SIG-M5 (cell line): ENCODE data around the gene RNF212.

Experiments
- DNase-seq: peaks from one replicate; lab custom pipeline; 2025; lab: John Stamatoyannopoulos, UW

RNF212 gene

DNA sequence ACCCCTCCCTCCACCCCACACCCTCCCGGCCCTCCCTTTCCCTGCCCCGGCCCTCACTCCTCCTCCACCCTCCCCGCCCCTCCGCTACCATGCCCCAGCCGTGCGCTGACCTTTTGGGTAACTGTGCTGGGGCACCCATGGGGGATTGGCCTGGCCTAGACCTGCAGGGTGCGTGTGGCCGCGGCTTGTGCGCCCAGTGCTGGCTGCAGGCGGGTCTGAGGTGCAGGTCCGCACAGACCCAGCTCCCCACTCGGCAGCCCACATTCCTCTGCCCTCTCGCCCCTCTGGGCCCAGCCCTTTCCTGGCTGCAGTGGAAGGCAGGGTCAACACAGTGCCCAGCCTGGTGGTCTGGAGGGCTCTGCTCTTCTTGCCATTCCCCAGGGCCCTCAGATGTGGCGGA is 77.3 kb downstream of the RNF212 start:
- DNase-seq, result no peak

GRCh38 chr4:1035510-1035909 is 77.9 kb downstream of the RNF212 start:
- DNase-seq, result no peak

DNA sequence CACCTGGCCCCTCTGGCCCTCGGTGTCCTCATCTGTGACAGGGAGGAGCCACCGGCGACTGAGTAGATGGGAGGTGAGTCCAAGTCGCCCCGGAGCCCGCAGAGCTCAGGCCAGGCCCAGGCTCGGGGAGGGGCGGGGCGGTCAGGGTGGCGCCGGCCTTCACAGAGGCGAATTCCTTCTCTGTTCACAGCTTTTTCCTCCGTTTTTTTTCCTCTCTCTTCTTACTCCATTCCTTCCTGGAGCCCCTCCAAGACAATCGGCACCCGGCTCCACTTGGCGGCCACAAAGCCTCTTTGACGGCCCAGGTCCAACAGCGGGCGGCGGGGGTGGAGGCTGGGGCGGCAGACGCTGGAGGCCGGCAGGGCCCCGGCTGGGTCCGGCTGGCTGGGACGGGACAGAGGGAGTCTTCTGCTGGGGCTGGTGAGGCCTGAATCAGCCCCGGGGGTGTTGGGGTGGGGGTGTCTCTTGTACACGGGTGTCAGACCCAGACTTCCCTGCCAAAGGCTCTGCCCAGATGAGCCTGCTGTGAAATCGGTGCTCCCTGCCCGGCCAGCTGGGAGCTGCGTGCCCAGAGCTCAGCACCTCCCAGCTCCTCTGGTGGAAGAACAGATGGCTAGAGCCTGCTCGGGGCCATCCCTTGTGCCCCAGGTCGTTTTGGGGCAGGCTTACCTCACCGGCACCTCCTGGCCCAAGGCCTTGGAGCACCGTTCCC is 79.4 kb downstream of the RNF212 start:
- no peak for DNase-seq

DNA sequence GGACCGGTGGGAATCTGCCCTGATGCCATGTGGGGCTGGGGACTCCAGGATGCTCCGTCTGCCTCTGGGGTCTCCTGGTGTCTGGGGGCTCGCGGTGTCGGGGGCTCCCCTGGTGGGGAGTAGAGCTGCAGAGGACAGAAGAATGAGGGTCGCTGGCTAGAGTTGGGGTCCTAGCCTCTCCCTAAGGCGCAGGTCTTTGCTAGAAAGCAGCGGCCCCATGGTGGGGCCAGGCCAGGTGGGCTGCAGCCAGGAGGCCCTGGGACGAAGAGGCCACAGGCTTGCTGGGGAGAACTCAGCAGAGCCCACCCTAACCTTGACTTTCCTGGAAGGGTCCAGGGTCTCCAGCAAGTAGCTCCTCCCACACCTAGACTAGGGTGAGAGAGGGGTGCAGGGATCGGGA is 80.5 kb downstream of the RNF212 start:
- DNase-seq, result no peak

GRCh38 chr4:1031956-1032795 is 81.2 kb downstream of the RNF212 start:
- no peak for DNase-seq

DNA sequence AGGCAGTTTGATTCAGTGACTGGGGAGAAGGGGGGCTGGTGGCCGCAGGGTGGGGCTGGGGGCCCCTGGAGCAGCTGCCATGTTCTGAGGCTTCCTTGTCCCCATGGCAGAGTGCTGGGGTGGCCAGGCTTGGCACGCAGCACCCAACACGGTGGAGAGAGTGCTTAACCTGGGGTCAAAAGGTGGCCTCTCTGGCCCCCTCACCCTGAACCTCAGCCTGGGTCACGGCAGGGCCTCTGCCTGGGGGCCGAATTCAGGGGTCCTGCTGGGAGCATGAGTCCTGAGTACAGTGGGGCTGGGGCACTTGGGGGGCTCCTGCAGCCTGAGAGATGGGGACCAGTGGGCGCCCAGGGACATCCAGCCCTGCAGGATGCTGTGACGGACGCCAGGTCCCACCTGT is 82.0 kb downstream of the RNF212 start:
- no peak for DNase-seq

DNA sequence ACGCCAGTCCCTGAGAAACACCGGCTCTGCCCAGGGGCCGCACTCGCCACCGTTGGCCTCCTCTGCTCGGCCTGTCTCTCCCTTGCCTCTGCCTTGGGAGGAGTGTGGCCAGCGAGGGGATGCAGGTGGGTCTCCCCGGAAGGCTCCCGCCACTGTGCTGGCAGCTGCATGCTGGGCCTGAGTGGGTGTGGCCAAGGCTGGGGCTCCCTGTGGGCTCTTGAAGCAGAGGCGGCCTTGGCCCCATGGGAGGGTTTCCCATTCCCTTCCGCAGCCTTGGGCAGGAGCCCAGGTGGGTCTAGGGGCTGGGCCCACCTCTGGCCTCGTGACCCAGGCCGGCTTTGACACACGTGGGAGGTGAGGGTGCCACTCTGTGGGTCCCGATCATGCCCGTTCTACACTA is 82.8 kb downstream of the RNF212 start:
- no peak for DNase-seq

DNA sequence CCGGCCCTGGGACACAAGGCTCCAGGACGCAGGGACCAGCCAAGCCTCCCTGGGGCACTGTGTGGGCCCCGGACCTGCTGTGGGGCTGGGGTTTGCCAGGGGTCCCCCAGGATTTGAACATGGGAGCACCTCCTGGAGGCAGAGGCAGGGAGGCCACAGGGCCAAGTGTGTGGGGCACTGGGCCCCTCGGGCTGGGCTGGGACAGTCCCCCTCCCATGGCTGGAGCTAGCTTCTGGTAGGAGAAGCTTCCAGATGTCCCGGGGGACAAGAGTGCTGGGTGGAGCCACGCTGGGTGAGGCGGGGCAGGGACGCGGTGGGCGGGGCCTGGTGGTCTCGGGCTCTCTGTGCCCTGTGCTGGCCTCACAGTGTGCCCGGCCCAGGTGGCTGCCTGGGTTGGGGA is 83.3 kb downstream of the RNF212 start:
- DNase-seq, result no peak

- DNase-seq, result no peak
Measured at GRCh38 chr4:1029529-1029928, 83.8 kb downstream of the RNF212 start.

GRCh38 chr4:1028574-1029220 is 84.7 kb downstream of the RNF212 start:
- no peak for DNase-seq

GRCh38 chr4:1027915-1028238 is 85.5 kb downstream of the RNF212 start:
- no peak for DNase-seq

- no peak for DNase-seq
Measured at GRCh38 chr4:1027219-1027914, 86.0 kb downstream of the RNF212 start.

DNA sequence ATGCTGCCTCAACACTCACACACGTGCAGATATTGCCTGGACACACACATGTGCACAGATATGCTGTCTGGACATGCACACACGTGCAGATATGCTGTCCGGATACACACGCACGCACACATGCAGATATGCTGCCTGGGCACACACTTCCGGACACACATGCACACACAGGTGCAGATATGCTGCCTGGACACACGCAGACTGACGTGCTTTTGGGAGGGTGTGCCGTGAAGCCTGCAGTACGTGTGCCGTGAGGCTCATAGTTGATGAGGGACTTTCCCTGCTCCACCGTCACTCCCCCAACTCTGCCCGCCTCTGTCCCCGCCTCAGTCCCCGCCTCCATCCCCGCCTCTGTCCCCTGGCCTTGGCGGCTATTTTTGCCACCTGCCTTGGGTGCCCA is 87.2 kb downstream of the RNF212 start:
- DNase-seq, result no peak

DNA sequence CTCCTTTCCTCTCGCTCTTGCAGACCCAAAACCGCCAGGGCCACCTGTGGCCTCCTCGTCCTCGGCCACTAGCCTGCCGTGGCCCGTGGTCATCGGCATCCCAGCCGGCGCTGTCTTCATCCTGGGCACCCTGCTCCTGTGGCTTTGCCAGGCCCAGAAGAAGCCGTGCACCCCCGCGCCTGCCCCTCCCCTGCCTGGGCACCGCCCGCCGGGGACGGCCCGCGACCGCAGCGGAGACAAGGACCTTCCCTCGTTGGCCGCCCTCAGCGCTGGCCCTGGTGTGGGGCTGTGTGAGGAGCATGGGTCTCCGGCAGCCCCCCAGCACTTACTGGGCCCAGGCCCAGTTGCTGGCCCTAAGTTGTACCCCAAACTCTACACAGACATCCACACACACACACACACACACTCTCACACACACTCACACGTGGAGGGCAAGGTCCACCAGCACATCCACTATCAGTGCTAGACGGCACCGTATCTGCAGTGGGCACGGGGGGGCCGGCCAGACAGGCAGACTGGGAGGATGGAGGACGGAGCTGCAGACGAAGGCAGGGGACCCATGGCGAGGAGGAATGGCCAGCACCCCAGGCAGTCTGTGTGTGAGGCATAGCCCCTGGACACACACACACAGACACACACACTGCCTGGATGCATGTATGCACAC is 88.3 kb downstream of the RNF212 start:
- no peak for DNase-seq

DNA sequence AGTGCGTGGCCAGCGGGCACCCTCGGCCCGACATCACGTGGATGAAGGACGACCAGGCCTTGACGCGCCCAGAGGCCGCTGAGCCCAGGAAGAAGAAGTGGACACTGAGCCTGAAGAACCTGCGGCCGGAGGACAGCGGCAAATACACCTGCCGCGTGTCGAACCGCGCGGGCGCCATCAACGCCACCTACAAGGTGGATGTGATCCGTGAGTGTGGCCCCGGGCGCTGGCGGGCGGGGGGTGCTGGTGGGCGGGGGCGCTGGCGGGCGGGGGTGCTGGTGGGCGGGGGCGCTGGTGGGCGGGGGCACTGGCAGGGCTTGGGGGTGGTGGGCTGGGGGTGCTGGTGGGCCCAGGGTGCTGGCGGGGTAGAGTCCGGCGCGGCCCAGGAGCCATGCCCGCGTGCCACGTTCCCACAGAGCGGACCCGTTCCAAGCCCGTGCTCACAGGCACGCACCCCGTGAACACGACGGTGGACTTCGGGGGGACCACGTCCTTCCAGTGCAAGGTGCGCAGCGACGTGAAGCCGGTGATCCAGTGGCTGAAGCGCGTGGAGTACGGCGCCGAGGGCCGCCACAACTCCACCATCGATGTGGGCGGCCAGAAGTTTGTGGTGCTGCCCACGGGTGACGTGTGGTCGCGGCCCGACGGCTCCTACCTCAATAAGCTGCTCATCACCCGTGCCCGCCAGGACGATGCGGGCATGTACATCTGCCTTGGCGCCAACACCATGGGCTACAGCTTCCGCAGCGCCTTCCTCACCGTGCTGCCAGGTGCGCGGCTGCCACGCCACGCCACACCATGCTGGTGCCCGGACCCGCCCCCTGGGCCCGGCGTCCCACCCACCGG is 89.2 kb downstream of the RNF212 start:
- DNase-seq, result no peak

DNA sequence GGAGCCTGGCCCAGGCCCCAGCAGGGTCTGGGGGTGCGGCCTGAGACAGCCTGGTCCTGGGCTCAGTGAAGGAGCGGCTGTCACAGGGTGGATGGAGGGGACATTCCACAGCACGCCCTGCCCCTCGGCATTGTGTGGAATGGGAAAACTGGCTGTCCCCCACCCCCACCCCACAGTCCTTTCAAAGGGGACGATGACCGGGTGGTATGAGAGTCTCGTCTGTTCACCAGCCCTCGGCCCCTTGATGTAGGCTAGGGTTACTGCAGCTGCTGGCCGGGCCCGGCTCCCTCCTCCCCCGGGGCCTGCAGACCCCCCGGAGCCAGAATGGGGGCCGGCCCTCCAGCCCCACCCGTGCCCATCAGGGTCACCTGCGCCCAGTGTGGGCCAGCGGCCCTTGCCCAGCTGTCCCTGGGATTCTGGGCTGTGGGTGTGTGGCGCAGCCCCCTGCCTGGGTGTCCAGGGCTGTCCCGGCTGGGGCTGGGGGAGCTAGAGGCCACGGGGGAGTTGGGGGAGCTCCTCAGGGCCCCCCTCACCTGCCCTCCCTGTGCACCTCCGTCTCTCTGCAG is 90.2 kb downstream of the RNF212 start:
- no peak for DNase-seq

DNA sequence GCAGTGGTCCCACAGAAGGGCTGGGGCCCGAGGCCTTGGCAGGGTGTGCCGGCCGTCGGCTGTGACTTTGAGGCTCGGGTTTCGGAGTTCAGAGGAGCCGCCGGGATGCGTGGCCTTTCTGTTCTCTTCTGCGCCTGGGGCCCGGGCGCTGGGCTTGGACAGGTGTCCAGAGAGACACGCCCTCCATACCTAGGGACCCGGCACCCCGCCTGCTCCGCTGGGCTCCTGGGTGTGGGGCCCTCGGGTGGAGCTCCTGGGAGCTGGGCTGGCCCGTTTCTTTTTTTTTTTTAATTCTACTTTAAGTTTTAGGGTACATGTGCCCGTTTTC is 90.7 kb downstream of the RNF212 start:
- no peak for DNase-seq

DNA sequence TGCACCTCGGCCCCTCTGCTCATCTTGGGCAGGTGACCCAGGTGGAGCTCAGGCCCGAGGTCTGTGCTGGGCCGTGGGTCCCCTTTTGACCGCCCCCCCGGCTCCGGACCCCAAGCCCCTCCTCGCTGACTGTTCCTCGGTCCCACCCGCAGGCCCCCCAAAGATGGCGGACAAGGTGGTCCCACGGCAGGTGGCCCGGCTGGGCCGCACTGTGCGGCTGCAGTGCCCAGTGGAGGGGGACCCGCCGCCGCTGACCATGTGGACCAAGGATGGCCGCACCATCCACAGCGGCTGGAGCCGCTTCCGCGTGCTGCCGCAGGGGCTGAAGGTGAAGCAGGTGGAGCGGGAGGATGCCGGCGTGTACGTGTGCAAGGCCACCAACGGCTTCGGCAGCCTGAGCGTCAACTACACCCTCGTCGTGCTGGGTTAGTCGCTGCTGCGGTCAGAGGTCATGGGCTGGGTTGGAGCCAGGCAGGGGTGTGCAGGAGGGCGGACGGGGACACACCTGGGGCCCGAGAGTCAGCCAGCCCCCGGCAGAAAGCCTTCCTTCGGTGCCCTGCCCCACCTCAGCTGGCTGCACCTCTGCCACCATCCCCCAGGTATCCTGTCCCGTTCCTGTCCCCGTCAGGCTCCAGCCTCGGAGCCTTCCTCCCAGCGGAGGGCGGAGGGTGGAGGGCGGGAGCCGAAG is 91.2 kb downstream of the RNF212 start:
- DNase-seq, result no peak
